GM21447 (cell line): ENCODE results near the gene P2RY14.
A peak's percentile ranks its signal among the peaks of the same experiment; 100 is the strongest.

Source experiments
- ATAC-seq: cut with Tn5 transposase; IDR thresholded peaks from one replicate; pipeline ENCODE4 v1.9.1; 2021; ENCODE audit not compliant: unreplicated experiment

P2RY14 gene

GRCh38 chr3:151301787-151302186 lies 23.4 kb upstream of the P2RY14 start:
- no peak for ATAC-seq

DNA sequence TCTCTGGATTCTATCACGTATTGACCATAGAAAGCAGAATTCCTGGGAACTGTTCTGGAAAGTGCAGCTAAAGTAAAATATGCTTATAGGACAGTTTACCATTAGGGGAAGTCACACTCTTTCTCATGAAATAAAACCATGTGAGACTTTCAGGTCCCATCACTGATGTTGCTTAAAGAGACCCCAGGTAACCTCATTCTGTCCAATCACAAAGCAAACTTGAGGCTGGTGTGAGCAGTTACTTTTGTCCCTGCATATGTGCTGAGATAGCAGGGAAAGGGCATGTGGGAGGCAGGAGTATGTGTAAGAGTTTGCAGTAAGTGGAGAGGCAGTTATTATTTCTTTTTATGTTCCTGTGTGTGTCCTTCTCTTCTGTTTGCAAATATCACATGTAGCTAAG lies 22.2 kb upstream of the P2RY14 start:
- no peak for ATAC-seq

- no peak for ATAC-seq
Observed at GRCh38 chr3:151299006-151299405, 20.7 kb upstream of the P2RY14 start.

DNA sequence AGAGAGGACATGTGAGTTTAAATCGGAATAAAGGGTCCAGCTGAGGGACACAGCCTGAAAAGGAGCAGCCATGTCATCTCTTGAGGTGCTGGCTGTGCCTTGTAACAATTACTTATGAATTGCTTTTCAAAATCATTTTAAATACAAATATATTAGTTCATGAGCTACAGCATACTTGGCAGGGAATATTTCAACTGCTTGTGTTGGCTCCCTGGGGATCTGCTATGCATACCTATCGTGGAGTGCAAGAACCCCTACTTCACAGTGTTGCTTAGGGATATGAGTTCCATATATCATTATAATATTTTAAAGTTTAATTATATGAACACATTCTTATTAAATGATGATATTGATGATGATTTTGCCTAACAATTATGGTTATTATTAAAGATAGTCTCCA lies 19.1 kb upstream of the P2RY14 start:
- no peak for ATAC-seq

- no peak for ATAC-seq
Observed at GRCh38 chr3:151296226-151296625, 17.9 kb upstream of the P2RY14 start.

DNA sequence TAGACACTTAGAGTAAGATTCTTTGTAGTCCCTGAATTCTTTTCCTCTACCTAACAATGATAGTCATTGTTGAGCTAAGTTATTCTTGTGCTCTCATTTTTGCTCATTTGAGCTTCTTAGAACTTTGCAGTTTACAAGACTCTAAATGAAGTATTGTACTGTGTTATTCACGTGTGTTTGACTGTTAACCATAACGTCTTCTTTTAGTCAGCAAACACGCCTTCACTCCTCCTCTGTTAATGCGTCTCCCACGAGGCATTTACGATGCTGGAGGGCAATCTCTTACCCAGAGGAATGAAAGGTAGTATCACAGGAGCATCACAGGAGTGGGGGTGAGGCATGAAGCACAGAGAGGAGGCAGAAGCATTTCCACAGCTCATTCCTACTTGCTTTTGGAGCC lies 14.8 kb upstream of the P2RY14 start:
- ATAC-seq = no peak

- no peak for ATAC-seq
Observed at GRCh38 chr3:151290673-151291072, 12.3 kb upstream of the P2RY14 start.

GRCh38 chr3:151289445-151289844 lies 11.1 kb upstream of the P2RY14 start:
- ATAC-seq = no peak

GRCh38 chr3:151285940-151286339 lies 7.6 kb upstream of the P2RY14 start:
- no peak for ATAC-seq

DNA sequence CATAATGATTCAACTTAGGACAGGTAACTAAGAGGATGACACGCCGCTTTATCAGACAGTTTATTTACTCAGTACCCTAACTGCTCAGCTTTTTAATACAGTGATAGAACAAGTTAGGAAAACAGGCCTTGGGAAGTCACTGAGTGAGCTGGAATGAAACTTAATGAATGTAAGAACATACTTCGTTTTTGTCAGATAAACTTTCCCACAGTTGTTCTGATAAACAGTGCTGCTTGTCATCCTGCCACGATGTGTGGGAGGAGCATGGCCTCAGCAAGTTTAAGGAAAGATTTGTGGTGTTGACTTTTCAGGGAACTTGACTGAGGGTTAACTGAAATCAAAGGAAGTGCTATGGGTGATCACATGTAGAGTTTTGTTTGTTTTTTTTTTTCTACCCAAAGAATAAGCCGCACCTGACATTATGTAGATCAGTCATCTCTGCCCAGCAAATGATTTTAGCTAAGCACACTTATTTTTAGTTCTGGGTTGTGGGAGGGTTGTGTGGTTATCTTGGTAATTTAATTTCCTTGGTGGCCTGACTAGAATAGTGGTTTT lies 5.6 kb upstream of the P2RY14 start:
- ATAC-seq = no peak

- ATAC-seq = no peak
Observed at GRCh38 chr3:151283387-151283786, 5.0 kb upstream of the P2RY14 start.

DNA sequence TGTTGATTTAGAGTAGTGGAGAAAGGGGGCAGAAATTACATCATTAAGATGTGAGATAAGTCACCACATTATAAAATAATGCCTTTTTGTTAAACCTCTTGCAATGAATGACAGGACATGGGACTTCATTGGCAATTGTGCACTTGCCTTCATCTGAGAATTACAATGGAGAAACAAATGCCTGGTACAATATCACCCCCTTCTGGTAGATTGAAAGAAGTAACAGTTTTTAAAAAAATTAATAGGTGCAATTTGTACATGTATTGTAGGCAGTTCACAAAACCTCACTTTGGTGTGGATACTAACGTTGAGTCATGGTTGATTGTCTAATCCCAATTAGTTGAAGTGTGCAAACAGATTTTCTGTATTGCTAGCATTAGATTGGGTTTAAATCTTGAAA lies 4.6 kb upstream of the P2RY14 start:
- ATAC-seq = no peak

GRCh38 chr3:151281671-151282324 lies 3.5 kb upstream of the P2RY14 start:
- ATAC-seq = no peak

- ATAC-seq = peak; percentile 73
Observed at GRCh38 chr3:151276687-151277042, 1.7 kb downstream of the P2RY14 start.

DNA sequence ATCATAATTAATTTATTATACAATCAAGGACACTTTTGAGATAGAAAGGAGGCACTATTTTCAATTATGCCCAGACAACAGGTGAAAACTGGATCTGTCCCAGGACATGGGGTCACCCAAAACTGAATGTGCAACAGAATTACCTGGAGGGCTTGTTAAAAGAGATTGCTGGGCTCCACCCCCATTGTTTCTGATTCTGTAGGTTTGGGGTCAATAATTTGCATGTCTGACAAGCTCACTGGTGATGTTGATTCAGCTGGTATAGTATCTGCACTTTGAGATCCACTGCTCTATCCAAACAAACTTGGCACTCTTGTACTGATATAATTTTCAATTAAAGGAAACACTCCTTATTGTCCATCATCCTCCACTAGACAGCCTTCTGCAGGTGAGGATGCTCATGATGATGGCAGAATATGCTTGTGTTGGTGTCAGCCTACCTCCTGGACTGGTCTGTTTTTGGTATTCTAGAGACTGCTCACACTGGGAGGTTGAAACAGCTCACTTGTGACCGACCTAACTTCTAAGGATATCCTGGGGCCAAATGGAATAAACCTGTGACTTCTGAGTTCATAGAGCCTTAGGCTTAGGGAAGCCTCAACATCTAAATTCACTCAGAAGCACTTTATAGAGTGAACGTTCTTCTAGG lies 2.2 kb downstream of the P2RY14 start:
- peak; percentile 13 for ATAC-seq

- ATAC-seq = no peak
Observed at GRCh38 chr3:151275091-151275490, 3.3 kb downstream of the P2RY14 start.

DNA sequence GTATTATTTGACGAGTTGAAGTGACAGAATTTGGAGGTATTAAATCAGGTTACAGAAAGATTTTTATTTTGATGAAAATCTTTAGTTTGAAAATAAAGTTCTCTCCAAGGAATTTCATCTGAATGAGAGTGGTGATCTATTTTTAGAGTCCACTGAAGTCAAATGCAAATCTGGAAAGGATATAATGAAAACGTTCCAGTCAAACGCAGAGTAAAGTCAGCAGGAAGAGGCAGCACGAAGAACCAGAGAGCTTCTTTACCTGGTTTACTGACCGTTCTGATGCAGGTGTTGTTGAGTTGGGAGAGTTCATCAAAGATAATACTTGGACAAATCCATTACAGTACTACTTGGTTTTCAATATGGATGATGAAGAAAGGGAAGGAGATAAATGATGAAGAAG lies 8.7 kb downstream of the P2RY14 start:
- ATAC-seq = no peak

DNA sequence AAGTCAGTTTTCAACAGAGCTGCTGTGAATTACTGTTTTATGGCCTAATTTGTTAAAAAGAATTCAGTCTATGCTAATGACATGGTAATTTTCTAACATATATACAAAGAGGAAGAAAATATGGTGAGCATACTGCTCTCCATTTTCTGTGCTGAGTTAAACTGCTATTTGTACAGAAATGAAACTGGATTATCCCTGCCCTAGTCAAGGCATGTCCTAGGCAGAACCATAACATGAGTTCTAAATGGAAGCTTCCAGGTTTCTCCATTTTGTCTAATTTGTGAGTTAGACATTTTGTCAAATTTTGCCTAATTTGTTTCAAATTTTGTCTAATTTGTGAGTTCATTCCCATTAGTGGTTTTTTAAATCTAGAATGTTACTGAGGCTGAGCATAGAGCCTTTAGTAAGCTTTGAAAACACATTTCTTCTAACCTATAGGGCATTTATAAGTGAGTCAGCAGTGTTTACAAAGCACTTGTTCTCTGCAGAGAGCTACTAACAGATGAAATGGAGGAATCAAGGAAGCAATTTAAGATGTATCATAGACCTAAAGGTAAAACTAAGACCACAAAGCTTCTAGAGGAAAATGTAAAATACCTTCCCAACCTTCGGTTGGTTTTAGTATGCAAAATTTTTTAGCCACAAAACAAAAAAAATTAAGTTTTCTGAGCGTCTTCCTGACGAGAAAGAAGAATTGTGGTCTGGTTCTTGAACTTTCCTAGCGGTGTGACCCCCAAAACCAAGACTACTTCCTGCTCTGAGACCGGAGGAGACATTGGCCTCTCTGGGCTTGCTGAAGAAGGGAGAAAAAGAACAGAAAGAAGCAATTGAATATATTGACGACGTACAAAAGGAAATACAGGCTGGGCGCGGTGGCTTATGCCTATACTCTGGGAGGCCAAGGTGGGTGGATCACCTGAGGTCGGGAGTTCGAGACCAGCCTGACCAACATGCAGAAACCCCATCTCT lies 9.8 kb downstream of the P2RY14 start:
- peak; percentile 68 for ATAC-seq

- ATAC-seq = no peak
Observed at GRCh38 chr3:151267066-151267465, 11.3 kb downstream of the P2RY14 start.

GRCh38 chr3:151265866-151266265 lies 12.5 kb downstream of the P2RY14 start:
- peak; percentile 95 for ATAC-seq

DNA sequence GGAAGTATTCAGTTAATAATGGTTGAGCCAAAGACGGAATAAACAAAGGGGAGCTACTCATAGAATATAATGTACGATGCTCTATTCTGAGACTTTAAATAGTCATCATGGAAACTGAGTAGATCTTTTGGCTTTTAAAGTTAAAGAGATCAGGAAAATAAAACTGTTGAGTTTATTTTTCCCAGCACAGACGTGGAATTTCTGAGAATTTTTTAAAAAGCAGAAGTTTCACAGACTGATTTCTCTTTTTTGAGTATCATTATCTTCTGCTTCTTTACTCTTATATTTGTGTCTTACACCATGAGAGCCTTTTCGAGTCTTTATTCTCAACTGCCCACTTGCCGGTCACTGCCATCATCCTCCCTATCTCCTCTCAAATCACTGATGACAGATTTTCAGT lies 13.2 kb downstream of the P2RY14 start:
- no peak for ATAC-seq

GRCh38 chr3:151264605-151265004 lies 13.7 kb downstream of the P2RY14 start:
- no peak for ATAC-seq
